SK-N-SH (cell line): Measurements from ENCODE around the gene PLXNA4.

Experiments
- CTCF ChIP-seq: fragments of 200-600 bp; sonication (generic); IDR thresholded peaks from 2 replicates; pipeline ENCODE4 v1.6.1; 2017; ENCODE audit warnings: antibody characterized with exemption, mild to moderate bottlenecking, moderate library complexity
- EP300 ChIP-seq, 2 experiments: IDR thresholded peaks; 2 replicates each; pipeline versions ENCODE4 v1.4.0 to v1.6.1; 2012; ENCODE audit warnings: borderline replicate concordance in 1 of 2, low read depth in 1 of 2, low read length in 1 of 2
- EZH2phosphoT487 ChIP-seq: fragments of 200-600 bp; sonication (generic); IDR thresholded peaks from 2 replicates; pipeline ENCODE4 v1.6.1; 2017; ENCODE audit warnings: low read depth, mixed run types, mild to moderate bottlenecking, antibody characterized with exemption, moderate library complexity, borderline replicate concordance
- FOXM1 ChIP-seq: IDR thresholded peaks from 2 replicates; pipeline ENCODE4 v1.4.0; 2012; ENCODE audit warnings: low read depth, mild to moderate bottlenecking
- GATA2 ChIP-seq: sonication (generic); formaldehyde crosslinking; IDR thresholded peaks from 2 replicates; pipeline ENCODE4 v1.5.0; 2020; ENCODE audit warnings: mild to moderate bottlenecking, missing genetic modification reagents
- MAX ChIP-seq: IDR thresholded peaks from 2 replicates; pipeline ENCODE4 v1.4.0; 2012; ENCODE audit warnings: low read depth
- POLR2AphosphoS5 ChIP-seq: IDR thresholded peaks from 2 replicates; pipeline ENCODE4 v1.6.1; 2012; ENCODE audit warnings: low read depth, low read length
- RAD21 ChIP-seq: IDR thresholded peaks from 2 replicates; pipeline ENCODE4 v1.6.1; 2012; ENCODE audit warnings: mild to moderate bottlenecking, low read length
- REST ChIP-seq: IDR thresholded peaks from 2 replicates; pipeline ENCODE4 v1.6.1; 2012; ENCODE audit warnings: mild to moderate bottlenecking, low read depth, low read length, moderate library complexity
- RXRA ChIP-seq: IDR thresholded peaks from 2 replicates; pipeline ENCODE4 v1.4.0; 2012; ENCODE audit warnings: low read depth, mild to moderate bottlenecking, borderline replicate concordance
- SMC3 ChIP-seq: IDR thresholded peaks from 2 replicates; pipeline ENCODE4 v1.6.1; 2012; ENCODE audit warnings: low read depth, low read length, improper control_type of control experiment

GRCh38 chr7:132572526-132572925, 3.7 kb downstream of the PLXNA4 start:
- TF ChIP-seq SMC3 (no peak), EZH2phosphoT487 (no peak), CTCF (no peak), REST (no peak), POLR2AphosphoS5 (no peak), RXRA (no peak), GATA2 (CRISPR knock-in tag) (no peak), EP300 (IDR thresholded peaks at IDR 0.05; ENCODE audit: borderline replicate concordance in 1 of 2, low read depth in 1 of 2, low read length in 1 of 2) (no peak), FOXM1 (no peak), MAX (no peak), RAD21 (no peak)
